MM.1S (cell line): ENCODE data around the gene FLT1.

ENCODE experiments used
- DNase-seq: peaks from one replicate; pipeline ENCODE4 v3.0.0-alpha.2; 2015
- H2AFZ ChIP-seq: fragments of 300-600 bp; sonication (generic); 2 replicates; pipeline ENCODE4 v1.6.0; 2016; ENCODE audit warnings: antibody characterized with exemption, low read length
- H3F3A ChIP-seq: fragments of 300-600 bp; sonication (generic); 2 replicates; pipeline ENCODE4 v1.6.1; 2016; ENCODE audit warnings: mild to moderate bottlenecking, antibody characterized with exemption, low read length, moderate library complexity, mixed read lengths; ENCODE audit not compliant: insufficient read depth
- H3K27ac ChIP-seq: fragments of 300-600 bp; sonication (generic); 2 replicates; pipeline ENCODE4 v1.5.1; 2016; ENCODE audit warnings: mild to moderate bottlenecking, low read length
- H3K27me3 ChIP-seq: fragments of 300-600 bp; sonication (generic); replicated peaks from 2 replicates; pipeline ENCODE4 v1.6.0; 2016; ENCODE audit warnings: low read length; ENCODE audit not compliant: insufficient read depth
- H3K36me3 ChIP-seq: fragments of 300-600 bp; sonication (generic); replicated peaks from 2 replicates; pipeline ENCODE4 v1.6.1; 2016; ENCODE audit warnings: mild to moderate bottlenecking, low read length, mixed read lengths; ENCODE audit not compliant: insufficient read depth
- H3K4me1 ChIP-seq: fragments of 300-600 bp; sonication (generic); 2 replicates; pipeline ENCODE4 v1.6.1; 2016; ENCODE audit warnings: low read length, mixed read lengths
- H3K4me2 ChIP-seq: fragments of 300-600 bp; sonication (generic); 2 replicates; pipeline ENCODE4 v1.6.0; 2016; ENCODE audit warnings: low read depth, low read length
- H3K4me3 ChIP-seq: fragments of 300-600 bp; sonication (generic); 2 replicates; pipeline ENCODE4 v1.5.1; 2016; ENCODE audit warnings: low read length, mixed read lengths
- H3K79me2 ChIP-seq: fragments of 300-600 bp; sonication (generic); 2 replicates; pipeline ENCODE4 v1.6.1; 2016; ENCODE audit warnings: mixed run types, low read length, mixed read lengths
- H3K9ac ChIP-seq: fragments of 300-600 bp; sonication (generic); 2 replicates; pipeline ENCODE4 v1.6.1; 2016; ENCODE audit warnings: low read length, mixed read lengths
- H3K9me2 ChIP-seq: fragments of 300-600 bp; sonication (generic); replicated peaks from 2 replicates; pipeline ENCODE4 v1.6.1; 2016; ENCODE audit warnings: mild to moderate bottlenecking, low read length, mixed read lengths; ENCODE audit not compliant: insufficient read depth
- H3K9me3 ChIP-seq: fragments of 300-600 bp; sonication (generic); replicated peaks from 2 replicates; pipeline ENCODE4 v1.6.1; 2016; ENCODE audit warnings: mild to moderate bottlenecking, low read length, mixed read lengths; ENCODE audit not compliant: insufficient read depth
- H4K20me1 ChIP-seq: fragments of 300-600 bp; sonication (generic); 2 replicates; pipeline ENCODE4 v1.6.1; 2016; ENCODE audit warnings: mild to moderate bottlenecking, low read length, moderate library complexity, mixed read lengths; ENCODE audit not compliant: insufficient read depth
- CTCF ChIP-seq: fragments of 300-600 bp; sonication (generic); IDR thresholded peaks from 2 replicates; pipeline ENCODE4 v1.5.1; 2016; ENCODE audit warnings: antibody characterized with exemption, low read length, mixed read lengths
- EZH2 ChIP-seq: fragments of 300-600 bp; sonication (generic); optimal IDR thresholded peaks from 2 replicates; pipeline ENCODE3; 2017; ENCODE audit warnings: low read depth, mild to moderate bottlenecking, antibody characterized with exemption, low read length, mixed read lengths
- EZH2phosphoT487 ChIP-seq: fragments of 300-600 bp; sonication (generic); IDR thresholded peaks from 2 replicates; pipeline ENCODE4 v1.6.1; 2018; ENCODE audit warnings: antibody characterized with exemption, low read length

FLT1 gene

GRCh38 chr13:28394422-28394821, 100.5 kb downstream of the FLT1 start:
- DNase-seq = no peak
- Histone ChIP-seq H4K20me1 (no peaks in the 10 kb centered on the region), H3K27ac (no peak overlapping the region), H3K4me1 (no peaks in the 10 kb centered on the region), H3K9me3 (no peaks in the 10 kb centered on the region), H3K9ac (no peak overlapping the region), H3K9me2 (no peaks in the 10 kb centered on the region), H3K4me2 (no peak overlapping the region), H2AFZ (no peak overlapping the region), H3K79me2 (no peaks in the 10 kb centered on the region), H3F3A (no peaks in the 10 kb centered on the region), H3K4me3 (no peak overlapping the region), H3K36me3 (no peaks in the 10 kb centered on the region), H3K27me3 (no peaks in the 10 kb centered on the region)
- TF ChIP-seq EZH2phosphoT487 (no peak), EZH2 (no peak), CTCF (no peak)

GRCh38 chr13:28392896-28393505, 101.9 kb downstream of the FLT1 start:
- TF ChIP-seq EZH2 (no peak), EZH2phosphoT487 (no peak), CTCF (no peak)
- H3K4me1 ChIP-seq = no peaks in the 10 kb centered on the region
- no peaks in the 10 kb centered on the region for H4K20me1 ChIP-seq
- H2AFZ ChIP-seq = no peak overlapping the region
- no peaks in the 10 kb centered on the region for H3K27me3 ChIP-seq
- no peaks in the 10 kb centered on the region for H3F3A ChIP-seq
- H3K36me3 ChIP-seq = no peaks in the 10 kb centered on the region
- no peak overlapping the region for H3K27ac ChIP-seq
- no peak overlapping the region for H3K4me2 ChIP-seq
- no peaks in the 10 kb centered on the region for H3K9me2 ChIP-seq
- no peak overlapping the region for H3K9ac ChIP-seq
- H3K9me3 ChIP-seq = no peaks in the 10 kb centered on the region
- H3K79me2 ChIP-seq = no peaks in the 10 kb centered on the region
- DNase-seq = no peak
- H3K4me3 ChIP-seq = no peak overlapping the region

GRCh38 chr13:28392428-28392827, 102.5 kb downstream of the FLT1 start:
- Histone ChIP-seq H3K9ac (no peak overlapping the region), H3F3A (no peaks in the 10 kb centered on the region), H3K27ac (no peak overlapping the region), H3K4me2 (no peak overlapping the region), H3K4me1 (no peaks in the 10 kb centered on the region), H3K79me2 (no peaks in the 10 kb centered on the region), H3K4me3 (no peak overlapping the region), H3K36me3 (no peaks in the 10 kb centered on the region), H3K9me2 (no peaks in the 10 kb centered on the region), H4K20me1 (no peaks in the 10 kb centered on the region), H3K9me3 (no peaks in the 10 kb centered on the region), H2AFZ (no peak overlapping the region), H3K27me3 (no peaks in the 10 kb centered on the region)
- no peak for TF ChIP-seq EZH2phosphoT487
- TF ChIP-seq EZH2 = no peak
- TF ChIP-seq CTCF = no peak
- no peak for DNase-seq
